Nephron progenitor cell (in vitro differentiated cells): ENCODE data around the gene TMA7.

Experiments
- DNase-seq: peaks from one replicate; pipeline ENCODE4 v3.0.0; 2021
- H3K27ac Mint-ChIP-seq: 2 replicates; pipeline ENCODE4 v1.8.0; 2021; ENCODE audit warnings: mild to moderate bottlenecking, moderate library complexity, mixed read lengths
- H3K27me3 Mint-ChIP-seq: 2 replicates; pipeline ENCODE4 v1.8.0; 2021; ENCODE audit warnings: mild to moderate bottlenecking, low read depth, mixed read lengths; ENCODE audit not compliant: poor library complexity
- H3K36me3 Mint-ChIP-seq: 2 replicates; pipeline ENCODE4 v1.8.0; 2021; ENCODE audit warnings: low read depth, mixed read lengths
- H3K4me1 Mint-ChIP-seq: 2 replicates; pipeline ENCODE4 v1.8.0; 2021; ENCODE audit warnings: mixed read lengths
- H3K4me3 Mint-ChIP-seq: 2 replicates; pipeline ENCODE4 v1.8.0; 2021; ENCODE audit warnings: mild to moderate bottlenecking, moderate library complexity, mixed read lengths
- H3K9me3 Mint-ChIP-seq: 2 replicates; pipeline ENCODE4 v1.8.0; 2021; ENCODE audit warnings: mild to moderate bottlenecking, moderate library complexity, mixed read lengths
- TF ChIP-seq, protein P1 (sequence below): fragments of 200-600 bp; sonication (generic); IDR thresholded peaks from 2 replicates; pipeline ENCODE4 v1.5.0; 2021; ENCODE audit warnings: antibody characterized with exemption

The TMA7 gene

DNA sequence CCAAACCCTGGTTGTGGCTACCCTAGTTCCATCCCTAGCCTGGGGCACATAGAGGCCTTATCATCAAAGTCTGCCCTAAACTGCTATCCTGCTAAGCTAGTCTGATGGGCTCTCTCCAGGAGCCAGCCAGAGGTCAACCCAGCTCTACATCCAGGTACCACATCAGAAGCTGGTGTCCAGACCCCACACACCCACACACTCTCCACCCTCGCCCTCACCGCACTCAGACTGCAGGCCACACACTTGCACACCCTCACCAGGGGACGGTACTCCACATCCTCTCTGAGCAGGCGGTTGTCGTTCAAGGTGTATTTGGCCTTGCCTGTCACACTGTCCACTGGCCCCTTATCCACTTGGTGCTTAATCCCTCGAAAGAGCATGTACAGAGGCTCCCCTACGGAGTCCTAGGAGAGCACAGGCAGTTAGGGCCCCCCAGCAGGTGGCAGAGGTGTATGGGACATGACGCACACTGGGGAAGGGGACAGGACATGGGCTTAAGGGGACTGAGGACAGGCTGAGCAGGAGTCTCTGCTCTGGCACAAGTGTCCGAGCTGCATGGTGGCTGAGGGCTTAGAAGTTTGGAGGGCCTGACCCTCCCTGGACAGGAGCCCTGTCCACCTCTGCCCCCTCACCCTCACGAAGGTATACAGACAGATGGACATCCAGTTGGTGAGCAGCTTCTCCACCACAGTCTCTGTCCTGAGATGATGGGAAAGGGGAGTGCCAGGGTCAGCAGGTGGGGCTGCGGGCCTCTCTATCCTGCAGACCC is 28.3 kb upstream of the TMA7 start:
- Mint-ChIP-seq H3K27ac (no peak overlapping the region), H3K4me1 (no peaks in the 10 kb centered on the region), H3K9me3 (no peaks in the 10 kb centered on the region), H3K27me3 (peaks cover 3% of the 10 kb centered on the region), H3K36me3 (peaks cover 46% of the 10 kb centered on the region), H3K4me3 (no peak overlapping the region)
- no peak for DNase-seq
- TF ChIP-seq, protein P1, sequence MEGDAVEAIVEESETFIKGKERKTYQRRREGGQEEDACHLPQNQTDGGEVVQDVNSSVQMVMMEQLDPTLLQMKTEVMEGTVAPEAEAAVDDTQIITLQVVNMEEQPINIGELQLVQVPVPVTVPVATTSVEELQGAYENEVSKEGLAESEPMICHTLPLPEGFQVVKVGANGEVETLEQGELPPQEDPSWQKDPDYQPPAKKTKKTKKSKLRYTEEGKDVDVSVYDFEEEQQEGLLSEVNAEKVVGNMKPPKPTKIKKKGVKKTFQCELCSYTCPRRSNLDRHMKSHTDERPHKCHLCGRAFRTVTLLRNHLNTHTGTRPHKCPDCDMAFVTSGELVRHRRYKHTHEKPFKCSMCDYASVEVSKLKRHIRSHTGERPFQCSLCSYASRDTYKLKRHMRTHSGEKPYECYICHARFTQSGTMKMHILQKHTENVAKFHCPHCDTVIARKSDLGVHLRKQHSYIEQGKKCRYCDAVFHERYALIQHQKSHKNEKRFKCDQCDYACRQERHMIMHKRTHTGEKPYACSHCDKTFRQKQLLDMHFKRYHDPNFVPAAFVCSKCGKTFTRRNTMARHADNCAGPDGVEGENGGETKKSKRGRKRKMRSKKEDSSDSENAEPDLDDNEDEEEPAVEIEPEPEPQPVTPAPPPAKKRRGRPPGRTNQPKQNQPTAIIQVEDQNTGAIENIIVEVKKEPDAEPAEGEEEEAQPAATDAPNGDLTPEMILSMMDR = no peak

DNA sequence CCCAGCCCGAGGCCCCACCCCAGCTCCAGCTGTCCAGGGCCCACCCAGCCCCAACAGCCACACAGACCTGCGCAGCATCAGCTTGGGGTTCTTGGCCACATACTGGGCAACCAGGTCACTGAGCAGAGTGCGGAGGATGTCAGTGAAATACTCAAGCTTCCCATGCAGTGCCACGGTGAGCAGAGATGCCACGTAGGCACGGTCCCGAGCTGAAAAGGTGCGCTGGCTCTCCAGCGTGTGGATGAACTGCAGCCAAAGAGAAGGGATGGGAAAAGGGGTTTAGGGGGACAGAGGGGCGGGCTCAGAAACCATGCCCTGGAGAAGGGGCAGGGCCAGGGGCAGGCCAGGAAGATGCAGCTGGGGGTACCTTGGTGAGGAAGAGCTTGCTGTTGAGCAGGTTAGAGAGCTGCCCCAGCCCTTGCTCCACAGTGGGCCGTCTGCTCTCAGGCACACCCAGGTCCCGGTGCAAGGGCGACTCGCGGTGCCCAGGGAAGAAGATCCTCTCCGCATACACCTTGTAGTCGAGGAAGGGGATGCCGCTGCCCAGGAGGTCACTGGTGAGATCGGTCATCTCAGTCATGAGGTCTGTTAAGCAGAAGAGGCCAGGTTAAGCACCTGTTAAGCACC is 27.6 kb upstream of the TMA7 start:
- no peaks in the 10 kb centered on the region for H3K9me3 Mint-ChIP-seq
- H3K36me3 Mint-ChIP-seq = peaks cover 40% of the 10 kb centered on the region
- H3K27me3 Mint-ChIP-seq = peaks cover 3% of the 10 kb centered on the region
- H3K4me1 Mint-ChIP-seq = no peaks in the 10 kb centered on the region
- no peak overlapping the region for H3K4me3 Mint-ChIP-seq
- no peak for DNase-seq
- TF ChIP-seq, protein P1 = no peak
- no peak overlapping the region for H3K27ac Mint-ChIP-seq

DNA sequence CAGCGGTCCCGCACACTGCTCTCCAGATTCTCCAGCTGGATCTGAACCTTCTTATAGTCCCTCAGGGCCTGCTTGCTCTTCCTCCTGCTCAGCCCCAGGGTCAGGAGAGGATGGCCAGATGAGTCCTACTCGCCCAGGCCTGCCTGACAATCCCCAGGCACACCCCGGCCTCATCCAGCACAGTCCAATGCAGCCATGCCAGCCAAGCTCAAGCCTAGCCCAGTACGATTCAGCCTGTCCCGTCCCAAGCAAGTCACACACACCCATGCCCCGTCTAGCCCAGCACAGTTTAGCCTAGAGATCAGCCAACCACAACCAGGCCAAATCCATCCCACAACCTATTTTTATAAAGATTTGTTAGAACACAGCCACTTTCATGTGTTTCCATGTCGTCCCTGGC is 27.0 kb upstream of the TMA7 start:
- no peak overlapping the region for H3K4me3 Mint-ChIP-seq
- peaks cover 38% of the 10 kb centered on the region for H3K36me3 Mint-ChIP-seq
- TF ChIP-seq, protein P1 = no peak
- H3K9me3 Mint-ChIP-seq = no peaks in the 10 kb centered on the region
- H3K4me1 Mint-ChIP-seq = no peaks in the 10 kb centered on the region
- peaks cover 3% of the 10 kb centered on the region for H3K27me3 Mint-ChIP-seq
- no peak for DNase-seq
- no peak overlapping the region for H3K27ac Mint-ChIP-seq

DNA sequence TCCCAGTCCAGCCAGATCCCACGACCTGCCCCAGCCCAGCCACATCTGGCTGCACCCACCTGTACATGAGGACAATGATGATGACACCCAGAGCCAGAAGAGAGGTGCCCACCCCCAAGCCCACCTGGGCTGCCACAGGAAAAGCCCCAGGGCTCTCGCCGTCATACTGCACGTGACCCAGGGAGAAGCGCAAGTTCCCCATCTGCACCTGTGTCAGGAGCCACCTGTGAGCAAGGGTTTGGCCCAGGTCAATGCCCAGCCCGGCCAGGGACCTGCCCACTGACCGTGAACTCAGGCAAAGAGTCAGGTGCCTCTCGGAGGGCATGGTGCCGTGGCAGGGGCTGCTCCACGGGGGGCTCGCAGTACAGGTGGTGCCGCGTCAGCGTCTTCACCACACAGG is 26.4 kb upstream of the TMA7 start:
- H3K4me1 Mint-ChIP-seq = no peaks in the 10 kb centered on the region
- no peak for DNase-seq
- peaks cover 3% of the 10 kb centered on the region for H3K27me3 Mint-ChIP-seq
- no peak overlapping the region for H3K27ac Mint-ChIP-seq
- H3K9me3 Mint-ChIP-seq = no peaks in the 10 kb centered on the region
- H3K36me3 Mint-ChIP-seq = peaks cover 34% of the 10 kb centered on the region
- TF ChIP-seq, protein P1 = no peak
- H3K4me3 Mint-ChIP-seq = no peak overlapping the region

DNA sequence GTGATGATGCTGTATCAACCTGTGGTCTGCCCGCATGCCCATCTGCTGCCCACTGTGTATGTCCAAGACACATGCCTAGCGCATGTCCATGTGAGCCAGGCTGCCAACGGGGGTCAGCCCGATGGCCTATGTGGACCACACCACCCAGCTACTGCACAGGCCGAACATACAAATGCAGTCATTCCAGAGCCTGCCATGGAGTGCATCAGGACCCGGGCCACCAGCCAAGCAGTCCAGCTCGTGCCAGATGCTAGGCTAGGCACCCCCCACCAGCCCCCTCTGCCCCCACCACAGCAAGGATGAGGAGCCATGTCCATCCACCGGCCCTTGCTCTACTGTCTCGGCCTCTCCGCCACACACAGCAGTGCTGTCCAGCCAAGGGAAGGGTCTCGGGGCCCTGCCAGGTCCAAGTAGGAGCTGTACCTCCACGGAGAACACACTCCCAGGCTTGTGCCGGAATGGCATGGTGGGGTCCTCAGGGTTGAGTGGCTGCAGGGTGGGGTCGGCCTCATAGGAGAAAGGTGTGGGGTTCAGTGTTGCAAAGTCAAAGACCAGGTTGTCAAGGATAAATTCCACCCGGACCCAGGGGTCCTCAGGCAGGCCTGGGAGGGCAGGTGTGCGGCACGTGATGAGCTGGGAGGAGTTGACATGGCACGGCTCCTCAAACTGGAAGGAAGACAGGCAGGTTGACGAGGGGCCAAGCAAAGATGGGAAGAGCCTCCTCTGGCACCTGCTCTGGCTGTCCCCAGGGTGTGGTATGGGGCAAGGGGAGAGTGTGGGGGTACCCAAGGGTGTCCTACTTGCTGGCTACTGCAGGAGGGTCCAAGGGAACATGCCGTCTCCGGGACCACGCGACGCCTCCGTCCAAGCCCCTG is 25.4 kb upstream of the TMA7 start:
- H3K27me3 Mint-ChIP-seq = peaks cover 3% of the 10 kb centered on the region
- H3K27ac Mint-ChIP-seq = peak overlapping the region; percentile 75
- H3K4me3 Mint-ChIP-seq = no peak overlapping the region
- H3K4me1 Mint-ChIP-seq = no peaks in the 10 kb centered on the region
- H3K9me3 Mint-ChIP-seq = no peaks in the 10 kb centered on the region
- peaks cover 26% of the 10 kb centered on the region for H3K36me3 Mint-ChIP-seq
- TF ChIP-seq, protein P1 = no peak
- no peak for DNase-seq
